Uterus (tissue), 2 donors: ENCODE measurements around the gene TIA1.

ENCODE experiments used
- POLR2A ChIP-seq, 2 donors: fragments of 450-650 bp; IDR thresholded peaks; one replicate each; pipeline ENCODE4 v1.6.1; 2016; ENCODE audit warnings: antibody characterized with exemption in 2 of 2, mild to moderate bottlenecking in 1 of 2, moderate library complexity in 1 of 2
- TF ChIP-seq, protein P1 (sequence below), 4 experiments: fragments of 200-600 bp in 2 of 4; fragments of 450-650 bp in 2 of 4; sonication (generic) in 2 of 4; IDR thresholded peaks; one replicate each; pipeline ENCODE4 v1.5.1; 2016 to 2019; ENCODE audit warnings: antibody characterized with exemption in 4 of 4, mild to moderate bottlenecking in 2 of 4, moderate library complexity in 1 of 4

- TF ChIP-seq POLR2A (IDR thresholded peaks at IDR 0.05), result no peak
- TF ChIP-seq, protein P1, sequence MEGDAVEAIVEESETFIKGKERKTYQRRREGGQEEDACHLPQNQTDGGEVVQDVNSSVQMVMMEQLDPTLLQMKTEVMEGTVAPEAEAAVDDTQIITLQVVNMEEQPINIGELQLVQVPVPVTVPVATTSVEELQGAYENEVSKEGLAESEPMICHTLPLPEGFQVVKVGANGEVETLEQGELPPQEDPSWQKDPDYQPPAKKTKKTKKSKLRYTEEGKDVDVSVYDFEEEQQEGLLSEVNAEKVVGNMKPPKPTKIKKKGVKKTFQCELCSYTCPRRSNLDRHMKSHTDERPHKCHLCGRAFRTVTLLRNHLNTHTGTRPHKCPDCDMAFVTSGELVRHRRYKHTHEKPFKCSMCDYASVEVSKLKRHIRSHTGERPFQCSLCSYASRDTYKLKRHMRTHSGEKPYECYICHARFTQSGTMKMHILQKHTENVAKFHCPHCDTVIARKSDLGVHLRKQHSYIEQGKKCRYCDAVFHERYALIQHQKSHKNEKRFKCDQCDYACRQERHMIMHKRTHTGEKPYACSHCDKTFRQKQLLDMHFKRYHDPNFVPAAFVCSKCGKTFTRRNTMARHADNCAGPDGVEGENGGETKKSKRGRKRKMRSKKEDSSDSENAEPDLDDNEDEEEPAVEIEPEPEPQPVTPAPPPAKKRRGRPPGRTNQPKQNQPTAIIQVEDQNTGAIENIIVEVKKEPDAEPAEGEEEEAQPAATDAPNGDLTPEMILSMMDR (IDR thresholded peaks at IDR 0.05), result no peak
These were observed 31.9 kb upstream of the TIA1 start for GRCh38 chr2:70280242-70280798.
